VCaP (cell line): Measurements from ENCODE around the gene NRXN3.

Source experiments
- H3K27ac ChIP-seq: fragments of 450-650 bp; 2 replicates; pipeline ENCODE4 v1.5.1; 2017
- CTCF ChIP-seq: fragments of 450-650 bp; conservative IDR thresholded peaks from 2 replicates; pipeline ENCODE4 v1.5.1; 2017; ENCODE audit warnings: mild to moderate bottlenecking, moderate library complexity

The NRXN3 gene

GRCh38 chr14:78666336-78667056, 496.3 kb downstream of the NRXN3 start:
- TF ChIP-seq CTCF = no peak

GRCh38 chr14:78667141-78667540, 497.0 kb downstream of the NRXN3 start:
- no peak for TF ChIP-seq CTCF

More at GRCh38 chr14:78666336-78667056, 496.3 kb downstream of the NRXN3 start:
- no peak overlapping the region for H3K27ac ChIP-seq

GRCh38 chr14:78673845-78674244, 503.7 kb downstream of the NRXN3 start:
- no peak for TF ChIP-seq CTCF
- no peak overlapping the region for H3K27ac ChIP-seq

More at GRCh38 chr14:78667141-78667540, 497.0 kb downstream of the NRXN3 start:
- no peak overlapping the region for H3K27ac ChIP-seq

- no peak overlapping the region for H3K27ac ChIP-seq
- no peak for TF ChIP-seq CTCF
Observed at GRCh38 chr14:78674820-78675219, 504.6 kb downstream of the NRXN3 start.

- TF ChIP-seq CTCF = no peak
- no peak overlapping the region for H3K27ac ChIP-seq
Observed at GRCh38 chr14:78683206-78683605, 513.0 kb downstream of the NRXN3 start.

- no peak for TF ChIP-seq CTCF
- no peak overlapping the region for H3K27ac ChIP-seq
Observed at GRCh38 chr14:78683981-78684380, 513.8 kb downstream of the NRXN3 start.

GRCh38 chr14:78688503-78688902, 518.3 kb downstream of the NRXN3 start:
- TF ChIP-seq CTCF = no peak

More at GRCh38 chr14:78688503-78688902, 518.3 kb downstream of the NRXN3 start:
- no peak overlapping the region for H3K27ac ChIP-seq
